KOPT-K1 (cell line): ENCODE results near the gene TXNDC17.

Experiments used
- H3K27ac ChIP-seq: fragments of 200-600 bp; sonication (generic); 2 replicates; pipeline ENCODE4 v1.5.1; 2016; ENCODE audit warnings: antibody characterized with exemption, mild to moderate bottlenecking, low read depth, low read length; ENCODE audit not compliant: poor library complexity, severe bottlenecking
- H3K36me3 ChIP-seq: fragments of 200-600 bp; sonication (generic); 2 replicates; pipeline ENCODE4 v1.5.1; 2017; ENCODE audit warnings: antibody characterized with exemption, mild to moderate bottlenecking, low read length, moderate library complexity; ENCODE audit not compliant: insufficient read depth
- H3K9me3 ChIP-seq: fragments of 200-600 bp; sonication (generic); 2 replicates; pipeline ENCODE4 v1.5.1; 2017; ENCODE audit warnings: antibody characterized with exemption, low read length, mild to moderate bottlenecking; ENCODE audit not compliant: insufficient read depth, poor library complexity, severe bottlenecking

Gene TXNDC17

DNA sequence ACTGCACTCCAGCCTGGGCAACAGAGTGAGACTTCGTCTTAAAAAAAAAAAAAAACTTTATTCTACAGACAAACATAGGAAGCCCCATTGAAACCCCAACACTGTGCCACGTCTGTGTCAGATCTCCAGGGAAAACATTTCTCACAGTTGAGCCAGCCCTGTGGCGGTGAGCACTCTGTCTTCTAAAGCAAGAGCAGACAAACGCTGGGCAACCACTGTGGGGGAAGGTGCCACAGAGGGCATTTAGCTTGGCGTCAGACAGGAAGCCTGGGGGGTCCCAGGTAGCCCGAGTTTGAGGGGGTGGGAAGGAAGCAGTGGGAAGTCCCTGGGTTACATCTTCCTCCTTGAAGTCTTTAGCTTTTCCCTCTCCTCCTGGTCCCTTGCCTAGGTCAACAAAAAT, 26.7 kb downstream of the TXNDC17 start:
- H3K27ac ChIP-seq: no peak overlapping the region
- no peaks in the 10 kb centered on the region for H3K9me3 ChIP-seq
- no peaks in the 10 kb centered on the region for H3K36me3 ChIP-seq

DNA sequence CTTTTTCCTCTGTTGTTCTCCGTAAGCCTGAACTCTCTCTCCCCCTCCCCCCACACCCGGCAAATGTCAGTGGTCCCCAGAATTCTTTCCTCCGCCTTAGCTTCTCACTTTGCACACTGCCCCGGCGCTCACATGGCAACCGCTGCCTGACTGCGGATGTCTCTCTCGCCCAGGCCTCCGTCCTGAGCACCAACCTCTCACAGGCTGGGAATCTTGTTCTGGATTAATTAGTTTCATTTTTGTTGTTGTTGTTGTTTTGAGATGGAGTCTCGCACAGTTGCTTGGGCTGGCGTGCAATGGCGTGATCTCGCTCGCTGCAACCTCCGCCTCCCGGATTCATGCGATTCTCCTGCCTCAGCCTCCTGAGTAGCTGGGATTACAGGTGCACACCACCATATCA, 27.4 kb downstream of the TXNDC17 start:
- H3K9me3 ChIP-seq: no peaks in the 10 kb centered on the region
- H3K36me3 ChIP-seq: no peaks in the 10 kb centered on the region
- H3K27ac ChIP-seq: no peak overlapping the region

DNA sequence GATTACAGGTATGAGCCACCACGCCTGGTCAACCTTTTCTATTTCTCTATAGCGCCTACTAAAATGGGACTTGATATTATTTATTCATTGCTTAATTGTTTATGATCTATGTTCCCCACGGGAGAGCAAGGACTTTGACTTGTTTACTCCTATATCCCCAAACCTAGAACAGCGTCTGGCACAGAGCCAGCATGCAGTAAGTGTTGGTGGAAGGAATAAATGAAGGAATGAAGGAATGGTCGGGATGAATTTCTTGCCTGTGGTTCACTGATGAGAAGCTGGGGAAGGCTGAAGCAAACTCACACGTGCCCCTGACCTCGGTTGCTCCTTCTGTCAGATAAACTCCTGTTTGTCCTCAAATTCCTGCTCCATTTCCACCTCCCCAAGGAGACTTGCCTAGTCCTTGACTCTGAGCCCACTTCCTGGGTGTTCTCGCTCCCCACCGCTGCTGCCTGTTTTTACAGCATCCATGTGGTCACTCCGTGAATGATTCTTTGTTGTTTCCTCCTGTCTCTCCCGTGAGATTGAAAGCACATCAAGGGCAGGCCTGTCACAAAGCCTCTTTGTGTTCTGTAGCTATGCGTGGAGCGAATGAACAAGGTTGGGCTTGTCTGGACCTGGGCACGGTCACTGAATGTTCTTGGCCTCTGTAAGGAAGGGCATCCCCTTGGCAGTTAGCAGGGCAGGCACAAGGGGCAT, 28.0 kb downstream of the TXNDC17 start:
- Histone ChIP-seq H3K27ac (no peak overlapping the region), H3K36me3 (no peaks in the 10 kb centered on the region), H3K9me3 (no peaks in the 10 kb centered on the region)

DNA sequence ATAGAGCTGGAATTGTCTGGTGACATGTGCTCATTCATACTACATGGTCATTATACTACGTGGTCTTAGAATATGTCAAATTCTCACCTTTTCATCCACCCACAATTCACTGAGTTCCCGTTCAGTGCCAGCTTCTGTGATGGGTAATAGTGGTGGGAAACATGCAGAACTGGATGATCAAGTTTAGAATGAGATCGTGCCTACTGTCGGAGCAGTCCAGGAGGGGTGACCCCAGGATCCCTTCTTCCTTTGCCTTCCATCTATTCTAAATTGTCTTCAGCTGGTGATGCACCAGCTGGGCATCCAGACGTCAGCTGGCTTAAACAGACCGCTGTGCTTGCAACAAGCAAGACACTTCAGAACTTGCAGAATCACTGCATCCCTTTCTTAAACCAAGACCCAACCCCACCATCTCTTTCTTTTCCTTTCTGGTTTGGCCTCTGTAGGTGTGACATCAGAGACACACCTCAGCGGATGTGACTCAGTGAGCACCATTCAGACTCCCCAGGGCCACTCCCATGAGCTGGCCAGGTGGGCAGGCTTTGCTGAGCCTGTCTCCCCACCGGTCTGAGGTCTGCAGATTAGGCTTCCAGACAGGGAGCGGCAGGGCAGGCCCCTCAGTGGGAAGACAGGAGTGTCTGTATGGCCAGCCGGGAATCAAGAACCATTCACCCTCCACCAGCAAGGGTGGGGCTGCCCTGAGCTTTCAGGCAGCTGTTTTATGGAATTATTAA, 28.8 kb downstream of the TXNDC17 start:
- no peak overlapping the region for H3K27ac ChIP-seq
- no peaks in the 10 kb centered on the region for H3K9me3 ChIP-seq

DNA sequence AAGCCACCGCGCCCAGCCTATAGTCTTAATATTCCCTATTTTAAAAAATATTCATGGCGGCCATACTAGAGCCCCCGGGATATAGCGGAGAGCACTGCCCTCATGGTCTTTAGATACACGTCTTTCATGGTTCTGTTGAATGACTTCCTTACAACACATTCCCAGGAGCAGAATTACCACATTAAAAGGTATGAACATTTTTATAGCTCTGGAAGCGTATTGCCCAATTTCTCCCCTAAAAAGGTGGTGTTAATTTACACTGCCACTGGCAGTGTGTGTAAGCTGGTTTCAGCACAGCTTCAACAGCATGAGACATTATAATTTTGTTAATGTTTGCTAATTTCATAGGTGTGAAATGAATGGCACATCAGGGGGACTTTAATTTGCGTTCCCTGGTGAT, 29.7 kb downstream of the TXNDC17 start:
- no peaks in the 10 kb centered on the region for H3K36me3 ChIP-seq
- H3K27ac ChIP-seq: no peak overlapping the region
- H3K9me3 ChIP-seq: no peaks in the 10 kb centered on the region

More for the DNA sequence above, 28.8 kb downstream of the TXNDC17 start:
- no peaks in the 10 kb centered on the region for H3K36me3 ChIP-seq

DNA sequence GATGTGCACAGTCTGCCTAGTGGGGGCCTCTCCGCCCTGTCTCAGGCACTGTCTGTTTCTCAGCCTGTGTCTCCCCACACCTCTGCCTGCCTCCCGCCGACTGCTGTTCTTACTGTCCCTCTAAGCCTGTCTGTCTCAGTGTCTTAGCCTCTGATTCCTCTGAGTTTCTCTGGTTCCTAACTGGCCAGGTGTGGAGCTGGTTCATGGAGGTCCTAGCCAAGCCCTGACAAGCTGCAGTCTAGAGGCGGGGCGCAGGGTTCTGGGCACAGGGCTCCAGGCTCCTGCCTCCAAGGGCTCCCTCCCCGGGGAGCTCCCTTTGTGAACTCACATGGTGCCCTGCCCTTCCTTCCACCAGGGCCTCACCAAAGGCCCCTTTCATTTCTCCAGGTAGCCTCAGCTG, 30.1 kb downstream of the TXNDC17 start:
- no peak overlapping the region for H3K27ac ChIP-seq
- H3K36me3 ChIP-seq: no peaks in the 10 kb centered on the region

DNA sequence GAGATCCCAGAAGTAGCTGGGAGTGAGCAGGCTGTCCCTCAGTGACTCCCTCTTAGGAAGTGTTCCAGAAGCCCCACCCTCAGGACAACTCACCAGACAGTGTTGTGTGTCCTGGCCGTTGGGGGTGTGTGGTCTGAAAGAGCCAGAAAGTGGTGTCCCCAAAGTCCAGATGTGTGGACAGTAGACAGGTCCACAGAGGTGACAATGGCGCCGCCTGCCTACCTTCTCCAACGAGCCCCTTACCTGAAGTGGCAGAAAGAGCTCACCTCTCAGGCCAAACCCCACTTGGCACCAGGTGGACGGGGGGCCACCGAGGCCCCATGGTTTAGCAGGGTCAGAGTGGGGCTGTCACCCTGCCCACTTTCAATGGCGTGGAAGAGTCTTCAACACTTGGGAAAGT, 30.6 kb downstream of the TXNDC17 start:
- Histone ChIP-seq H3K27ac (no peak overlapping the region), H3K36me3 (no peaks in the 10 kb centered on the region), H3K9me3 (no peaks in the 10 kb centered on the region)

More for the DNA sequence above, 30.1 kb downstream of the TXNDC17 start:
- H3K9me3 ChIP-seq: no peaks in the 10 kb centered on the region

DNA sequence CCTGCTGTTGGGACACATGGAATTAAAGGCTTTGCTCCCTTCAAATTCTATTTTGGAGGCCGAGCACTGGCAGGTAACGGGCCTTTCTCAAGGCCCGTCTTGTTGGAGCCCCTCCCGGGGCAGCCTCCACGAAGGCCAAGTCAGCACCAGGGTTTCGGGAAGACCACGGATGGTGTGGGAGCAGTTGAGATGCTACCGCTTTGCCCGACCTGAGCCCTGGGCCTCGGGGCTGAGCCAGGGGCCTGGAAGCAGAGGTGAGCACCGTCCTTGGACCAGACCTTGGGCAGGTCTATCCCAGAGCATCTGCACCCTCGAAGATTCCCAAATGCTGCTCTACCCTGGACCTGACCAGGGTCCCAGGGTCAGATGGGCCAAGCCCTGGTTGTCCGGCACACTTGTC, 33.7 kb downstream of the TXNDC17 start:
- H3K27ac ChIP-seq: no peak overlapping the region
- H3K36me3 ChIP-seq: no peaks in the 10 kb centered on the region
- H3K9me3 ChIP-seq: no peaks in the 10 kb centered on the region

DNA sequence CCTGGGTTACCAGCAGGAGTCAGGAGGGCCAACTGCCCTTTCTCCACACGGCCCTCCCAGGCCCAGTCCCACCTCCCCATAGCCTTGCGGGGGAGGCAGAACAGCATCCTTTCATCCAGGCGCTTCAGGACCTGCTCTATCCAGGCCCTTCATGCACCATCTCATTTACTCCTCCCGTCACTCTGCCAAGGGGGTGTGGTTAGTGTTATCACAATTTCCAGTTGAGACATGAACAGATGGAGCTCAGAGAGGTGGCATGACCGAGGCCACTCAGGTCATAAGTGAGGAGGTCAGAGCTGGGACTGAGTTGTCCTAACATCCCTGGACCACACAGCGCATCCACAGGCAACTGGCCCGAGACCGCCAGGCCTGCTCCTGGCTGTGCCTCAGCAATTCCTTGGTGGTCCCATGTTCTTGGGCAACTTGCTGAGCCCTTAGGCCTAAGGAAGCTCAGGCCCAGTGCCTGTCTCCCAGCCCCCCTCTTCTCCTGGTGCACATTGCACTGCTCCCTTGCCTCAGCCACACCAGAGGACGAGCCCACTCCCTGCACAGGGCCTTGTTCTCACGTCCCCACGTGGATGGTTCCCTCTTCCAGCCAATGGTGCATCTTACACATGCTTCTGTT, 34.5 kb downstream of the TXNDC17 start:
- no peaks in the 10 kb centered on the region for H3K9me3 ChIP-seq
- H3K36me3 ChIP-seq: no peaks in the 10 kb centered on the region
- no peak overlapping the region for H3K27ac ChIP-seq

DNA sequence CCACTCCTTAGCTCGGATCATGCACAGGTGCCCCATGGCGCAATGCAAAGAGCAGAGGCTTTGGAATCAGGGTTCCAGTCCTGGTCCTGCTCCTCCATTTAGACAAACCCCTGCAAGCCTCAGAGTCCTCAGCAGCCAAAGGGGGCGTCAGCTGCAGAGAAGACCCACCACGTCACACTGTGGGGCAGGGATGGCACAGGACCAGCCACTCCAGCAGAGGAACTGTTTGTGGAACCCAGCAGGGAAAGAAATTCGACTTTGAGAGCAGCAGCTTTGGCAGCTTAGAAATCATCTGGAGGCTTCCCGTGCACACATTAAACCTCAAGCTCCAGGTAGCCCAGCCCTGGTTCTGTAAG, 35.9 kb downstream of the TXNDC17 start:
- Histone ChIP-seq H3K9me3 (no peaks in the 10 kb centered on the region), H3K36me3 (no peaks in the 10 kb centered on the region), H3K27ac (no peak overlapping the region)

DNA sequence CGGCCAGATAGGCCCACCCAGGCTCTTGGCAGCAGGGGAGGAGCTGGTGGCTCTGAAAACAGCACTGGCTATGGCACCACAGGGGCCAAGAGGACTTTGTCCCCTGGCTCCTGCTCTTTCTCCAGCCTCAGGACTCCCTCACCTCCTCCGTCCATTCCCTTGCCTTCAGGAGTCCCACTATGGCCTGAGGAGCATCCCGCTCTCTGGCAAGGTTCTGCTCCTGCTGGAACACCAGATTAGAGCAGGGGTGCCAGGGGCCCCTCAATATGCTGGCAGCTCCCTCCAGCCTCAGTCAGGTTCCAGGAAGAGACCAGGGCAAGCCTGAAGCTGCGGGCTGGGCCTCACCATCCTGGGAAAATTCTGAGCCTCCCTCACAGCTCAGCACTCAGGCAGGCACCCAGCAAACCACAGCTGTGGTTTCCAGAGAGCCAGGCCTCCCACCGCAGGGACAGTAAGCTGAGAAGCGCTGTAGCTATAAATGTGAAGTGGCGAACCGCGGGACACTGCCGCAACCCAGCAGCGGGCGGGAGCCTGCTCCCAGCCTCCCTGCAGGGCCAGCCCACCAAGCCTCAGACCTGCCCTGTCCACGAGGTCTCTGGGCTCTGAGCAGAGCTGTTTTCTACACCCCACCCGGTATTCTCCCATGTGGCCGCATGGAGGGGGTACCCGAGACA, 36.4 kb downstream of the TXNDC17 start:
- no peaks in the 10 kb centered on the region for H3K36me3 ChIP-seq
- no peaks in the 10 kb centered on the region for H3K9me3 ChIP-seq
- no peak overlapping the region for H3K27ac ChIP-seq

DNA sequence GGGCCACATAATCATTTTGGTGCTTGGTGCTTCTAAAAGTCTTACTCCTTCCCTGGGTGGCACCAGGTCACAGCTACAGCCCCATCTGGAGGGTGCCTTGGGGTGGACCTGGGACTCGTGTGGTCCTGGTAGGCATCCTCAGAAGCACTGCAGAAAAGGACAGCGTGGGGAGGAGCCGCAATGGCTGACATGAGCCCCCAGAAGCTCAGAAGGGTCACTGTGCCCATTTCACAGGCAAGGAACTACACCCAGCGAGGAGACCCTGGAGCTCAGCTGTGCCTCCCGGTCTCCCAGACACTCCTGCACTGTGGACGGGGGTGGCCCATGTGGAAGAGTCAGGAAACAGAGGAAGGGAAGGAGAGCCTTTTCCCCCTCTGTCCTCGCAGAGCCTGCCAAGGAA, 37.1 kb downstream of the TXNDC17 start:
- Histone ChIP-seq H3K36me3 (no peaks in the 10 kb centered on the region), H3K27ac (no peak overlapping the region), H3K9me3 (no peaks in the 10 kb centered on the region)

DNA sequence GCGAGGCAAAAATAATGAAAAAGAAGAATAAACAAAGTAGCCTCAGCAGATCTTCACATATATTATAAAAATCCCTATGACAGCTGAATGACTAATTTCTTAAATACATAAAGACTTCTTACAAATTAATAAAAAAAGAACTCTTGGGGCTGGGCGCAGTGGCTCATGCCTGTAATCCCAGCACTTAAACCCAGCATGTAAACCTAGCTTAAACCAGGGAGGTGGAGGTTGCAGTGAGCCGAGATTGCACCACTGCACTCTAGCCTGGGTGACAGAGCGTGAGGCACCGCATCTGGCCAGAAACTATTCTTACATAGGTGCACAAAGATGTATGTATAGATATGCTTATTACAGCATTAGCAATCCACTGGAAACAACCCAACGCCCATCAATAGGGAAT, 38.4 kb downstream of the TXNDC17 start:
- no peaks in the 10 kb centered on the region for H3K36me3 ChIP-seq
- no peak overlapping the region for H3K27ac ChIP-seq
- no peaks in the 10 kb centered on the region for H3K9me3 ChIP-seq

DNA sequence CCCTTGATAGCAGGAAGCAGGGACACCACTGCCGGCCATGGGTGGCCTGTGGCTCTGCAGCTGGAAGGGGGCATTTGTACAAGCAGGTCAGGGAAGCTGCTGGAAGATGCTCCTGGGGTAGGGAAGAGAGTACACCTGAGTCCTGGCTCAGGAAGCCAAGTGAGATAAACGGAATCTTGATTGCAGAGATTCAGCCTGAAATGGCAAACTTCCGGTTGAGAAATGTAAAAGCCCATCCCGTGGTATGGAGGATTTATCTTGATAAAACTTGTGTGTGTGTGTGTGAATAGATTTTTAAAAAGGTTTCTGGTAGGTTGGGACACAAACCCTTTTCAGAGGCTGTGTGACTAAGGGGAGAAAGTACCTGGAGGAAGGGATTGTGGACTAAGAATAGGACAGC, 40.3 kb downstream of the TXNDC17 start:
- Histone ChIP-seq H3K36me3 (no peaks in the 10 kb centered on the region), H3K27ac (no peak overlapping the region), H3K9me3 (no peaks in the 10 kb centered on the region)

DNA sequence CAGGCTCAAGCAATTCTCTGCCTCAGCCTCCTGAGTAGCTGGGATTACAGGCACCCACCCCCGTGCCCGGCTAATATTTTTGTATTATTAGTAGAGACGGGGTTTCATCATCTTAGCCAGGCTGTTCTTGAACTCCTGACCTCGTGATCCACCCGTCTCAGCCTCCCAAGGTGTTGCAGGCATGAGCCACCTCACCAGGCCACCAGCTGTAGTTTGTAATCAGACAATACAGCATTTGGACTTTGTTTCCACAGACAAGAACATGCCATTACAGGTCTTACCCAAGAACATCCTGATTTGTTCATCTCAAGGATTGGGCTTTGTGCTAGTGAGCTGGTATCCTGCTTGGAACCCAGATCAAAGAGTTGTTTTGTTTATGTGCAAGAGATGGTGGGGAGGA, 40.8 kb downstream of the TXNDC17 start:
- Histone ChIP-seq H3K36me3 (no peaks in the 10 kb centered on the region), H3K9me3 (no peaks in the 10 kb centered on the region), H3K27ac (no peak overlapping the region)
